K562 (cell line): ENCODE measurements around the gene KIFAP3. TPM values are rescaled to one million over a fixed set of nuclear protein-coding genes. Genes with fewer than 3 reads are reported as not detected.
A peak's percentile ranks its signal among the peaks of the same experiment; 100 is the strongest.

ENCODE experiments used
- ARID3A ChIP-seq: IDR thresholded peaks from 2 replicates; pipeline ENCODE4 v1.6.1; 2012; ENCODE audit warnings: low read depth, low read length, improper control_type of control experiment, borderline replicate concordance
- ATF1 ChIP-seq, 2 experiments: fragments of 450-650 bp in 1 of 2; IDR thresholded peaks; 2 replicates each; pipeline ENCODE4 v1.6.1; 2016; ENCODE audit warnings: missing compliant biosample characterization in 1 of 2, missing genetic modification characterization in 1 of 2
- BHLHE40 ChIP-seq: IDR thresholded peaks from 2 replicates; pipeline ENCODE4 v1.6.1; 2011; ENCODE audit warnings: low read length, improper control_type of control experiment
- CBX3 ChIP-seq, 2 experiments: IDR thresholded peaks; 1 replicate in 1 of 2; 2 replicates in 1 of 2; pipeline ENCODE4 v1.6.1; 2012; ENCODE audit warnings: inconsistent platforms in 2 of 2, low read length in 2 of 2, borderline replicate concordance in 1 of 2, control low read depth in 1 of 2
- CCNT2 ChIP-seq: IDR thresholded peaks from 2 replicates; pipeline ENCODE4 v1.6.1; 2011; ENCODE audit warnings: borderline replicate concordance, low read depth, mild to moderate bottlenecking, moderate library complexity, mixed read lengths, low read length; ENCODE audit not compliant: insufficient read length; ENCODE audit errors: extremely low read depth
- DPF2 ChIP-seq: fragments of 450-650 bp; IDR thresholded peaks from 2 replicates; pipeline ENCODE4 v1.6.1; 2016
- FOXK1 ChIP-seq: sonication (generic); formaldehyde crosslinking; IDR thresholded peaks from 2 replicates; pipeline ENCODE4 v1.8.0; 2022; ENCODE audit warnings: missing genetic modification reagents, mild to moderate bottlenecking, borderline replicate concordance
- MGA ChIP-seq: fragments of 450-650 bp; IDR thresholded peaks from 2 replicates; pipeline ENCODE4 v1.6.1; 2016; ENCODE audit warnings: mild to moderate bottlenecking, moderate library complexity
- NR3C1 ChIP-seq: sonication (generic); formaldehyde crosslinking; IDR thresholded peaks from 2 replicates; pipeline ENCODE4 v1.8.1; 2022; ENCODE audit warnings: missing genetic modification reagents
- POLR2B ChIP-seq: fragments of 450-650 bp; IDR thresholded peaks from 2 replicates; pipeline ENCODE4 v1.6.1; 2018; ENCODE audit warnings: low read depth; ENCODE audit not compliant: partially characterized antibody
- SMAD1 ChIP-seq: fragments of 150-350 bp; IDR thresholded peaks from 2 replicates; pipeline ENCODE4 v1.6.1; 2014; ENCODE audit warnings: low read length, low read depth; ENCODE audit not compliant: partially characterized antibody
- ZNF75A ChIP-seq: fragments of 450-650 bp; formaldehyde crosslinking; IDR thresholded peaks from 2 replicates; pipeline ENCODE4 v1.4.0; 2020; ENCODE audit warnings: mild to moderate bottlenecking
- ZNF785 ChIP-seq: fragments of 250-450 bp; sonication (Bioruptor Pico); IDR thresholded peaks from 2 replicates; pipeline ENCODE4 v1.4.0; 2020; ENCODE audit warnings: mild to moderate bottlenecking
- polyA plus RNA-seq, 8 experiments: library from polyadenylated mRNA; depleted of rRNA in 4 of 8; stranded (reverse) in 5 of 8; unstranded in 3 of 8; fragments of >200 nt; fragmentation: Nextera tagmentation in 2 of 8; fragmentation: Illumina TruSeq in 1 of 8; extraction: Ambion mirVana in 2 of 8; extraction: Trizol in 1 of 8; gene quantifications; 2 replicates each; pipeline versions ENCODE4 v1.2.1 to v1.2.3, GENCODE V29; 2011 to 2014; ENCODE audit warnings: inconsistent platforms in 1 of 8, missing spikeins in 1 of 8
- total RNA-seq, 7 experiments: library from RNA; depleted of rRNA in 6 of 7; stranded (reverse); fragments of >200 nt in 6 of 7; fragmentation: Illumina TruSeq in 2 of 7; extraction: Trizol in 2 of 7; gene quantifications; 2 replicates each; pipeline versions ENCODE4 v1.2.1 to v1.2.3, GENCODE V29; 2011 to 2021; ENCODE audit warnings: low replicate concordance in 1 of 7

KIFAP3 gene
- total and polyA plus RNA-seq, 9 of the 15 experiments (the other 6 are each of a cell fraction or from before 2014, with no cell fraction given), result 8.8 to 17.5 (median 11.8) TPM

DNA sequence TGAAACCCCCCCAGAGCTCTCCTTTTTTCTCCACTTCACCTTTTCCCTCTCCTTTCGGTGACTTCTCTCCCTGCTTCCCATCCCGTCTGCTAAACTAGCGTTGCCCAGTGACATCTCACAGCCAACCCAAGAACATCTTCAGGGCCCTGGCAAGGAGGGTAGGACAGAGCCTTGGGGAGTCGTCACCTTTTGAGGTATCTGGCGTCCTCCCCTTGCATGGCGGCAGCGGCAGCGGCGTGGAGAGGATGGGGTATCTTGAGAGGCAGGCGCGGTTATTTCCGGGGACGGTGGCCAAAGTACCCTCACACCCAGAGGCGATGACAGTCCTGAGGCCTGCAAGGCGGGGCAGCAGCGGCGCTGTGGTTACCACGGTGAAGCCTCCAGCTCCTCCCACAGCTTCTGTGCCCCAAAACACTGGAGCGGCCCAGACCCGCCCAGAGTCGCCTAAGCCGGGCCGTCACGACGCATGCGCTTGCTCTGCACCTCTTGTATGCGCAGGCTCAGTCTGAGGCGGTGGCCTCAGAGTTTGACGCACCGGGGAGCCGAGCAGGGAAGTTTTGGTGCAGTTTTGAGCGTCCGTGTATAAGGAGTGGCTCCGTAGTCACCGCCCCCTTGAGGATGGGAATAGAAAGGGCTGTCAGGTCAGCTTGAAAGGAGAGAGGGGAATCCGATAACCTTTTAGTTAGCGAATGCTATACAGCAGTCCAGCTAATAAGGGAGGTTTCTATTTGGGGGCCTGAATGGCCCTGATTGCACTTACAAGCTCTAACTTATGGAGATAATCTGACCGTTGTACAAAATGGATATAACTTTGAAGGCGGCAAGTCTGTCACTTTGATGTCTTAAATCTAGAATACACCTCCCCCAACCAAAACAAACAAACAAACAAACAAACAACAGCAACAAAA, at the start of gene KIFAP3 (continued):
- peak; percentile 47 for TF ChIP-seq MGA
- peak; percentile 11; the same call in 1 of the 2 replicates for TF ChIP-seq FOXK1 (CRISPR knock-in tag)
- TF ChIP-seq BHLHE40, result 0 out of 2 replicates have a peak, but pooled peaks have one; percentile 8
- no peak for TF ChIP-seq NR3C1 (CRISPR knock-in tag)
- TF ChIP-seq CCNT2, result peak; percentile 19
- TF ChIP-seq ZNF75A (CRISPR knock-in tag), result no peak
- 0 out of 2 replicates have a peak, but pooled peaks have one; percentile 29 for TF ChIP-seq DPF2
- no peak for TF ChIP-seq ZNF785 (CRISPR knock-in tag)
- TF ChIP-seq CBX3 (IDR thresholded peaks at IDR 0.05; ENCODE audit: borderline replicate concordance in 1 of 2, low read length in 2 of 2), result peak in 1 of 2 experiments; percentile 73; a peak in 2 of 3 replicates
- no peak for TF ChIP-seq ATF1 (CRISPR knock-in tag; IDR thresholded peaks at IDR 0.05)
- TF ChIP-seq ATF1 (tag; IDR thresholded peaks at IDR 0.05), result peak; percentile 82
- TF ChIP-seq ARID3A, result no peak
- TF ChIP-seq SMAD1, result no peak
- TF ChIP-seq POLR2B, result peak; percentile 72
